Neural progenitor cell (in vitro differentiated cells): ENCODE results near the gene NEK4. TPM values are rescaled to one million over a fixed set of nuclear protein-coding genes. Genes with fewer than 3 reads are reported as not detected.
A peak's percentile ranks its signal among the peaks of the same experiment; 100 is the strongest.

Experiments
- DNase-seq: peaks from one replicate; pipeline ENCODE4 v3.0.0-alpha.2; 2016; ENCODE audit warnings: low spot score
- H2AFZ ChIP-seq: fragments of 200-600 bp; sonication (generic); replicated peaks from 2 replicates; pipeline ENCODE4 v1.6.1; 2016; ENCODE audit warnings: antibody characterized with exemption
- H3F3A ChIP-seq: fragments of 200-600 bp; sonication (generic); 2 replicates; pipeline ENCODE4 v1.6.1; 2016; ENCODE audit warnings: antibody characterized with exemption, low read depth
- H3K27ac ChIP-seq: fragments of 200-600 bp; sonication (generic); 2 replicates; pipeline ENCODE4 v1.5.1; 2016; ENCODE audit warnings: mild to moderate bottlenecking
- H3K27me3 ChIP-seq: fragments of 200-600 bp; sonication (generic); 2 replicates; pipeline ENCODE4 v1.6.1; 2016; ENCODE audit warnings: mild to moderate bottlenecking, moderate library complexity
- H3K36me3 ChIP-seq: fragments of 200-600 bp; sonication (generic); 2 replicates; pipeline ENCODE4 v1.5.1; 2016
- H3K4me1 ChIP-seq: fragments of 200-600 bp; sonication (generic); 2 replicates; pipeline ENCODE4 v1.6.1; 2016; ENCODE audit warnings: mixed run types
- H3K4me2 ChIP-seq: fragments of 200-600 bp; sonication (generic); 2 replicates; pipeline ENCODE4 v1.6.1; 2016
- H3K4me3 ChIP-seq: fragments of 200-600 bp; sonication (generic); 2 replicates; pipeline ENCODE4 v1.5.1; 2016
- H3K79me2 ChIP-seq: fragments of 200-600 bp; sonication (generic); 2 replicates; pipeline ENCODE4 v1.6.1; 2016; ENCODE audit warnings: low read depth
- H3K9ac ChIP-seq: fragments of 200-600 bp; sonication (generic); 2 replicates; pipeline ENCODE4 v1.6.1; 2016
- H3K9me3 ChIP-seq: fragments of 200-600 bp; sonication (generic); 2 replicates; pipeline ENCODE4 v1.5.1; 2016; ENCODE audit warnings: low read depth
- H4K20me1 ChIP-seq: fragments of 200-600 bp; sonication (generic); 2 replicates; pipeline ENCODE4 v1.6.1; 2016; ENCODE audit warnings: low read depth
- H3K27ac Mint-ChIP-seq: 3 replicates; pipeline ENCODE4 v1.8.0; 2021; ENCODE audit warnings: mixed read lengths
- H3K27me3 Mint-ChIP-seq: 2 replicates; pipeline ENCODE4 v1.8.0; 2022; ENCODE audit warnings: low read depth, mild to moderate bottlenecking, inconsistent platforms, moderate library complexity, mixed read lengths; ENCODE audit not compliant: insufficient read depth
- H3K36me3 Mint-ChIP-seq: 3 replicates; pipeline ENCODE4 v1.8.0; 2021; ENCODE audit warnings: mixed read lengths
- H3K4me1 Mint-ChIP-seq: 3 replicates; pipeline ENCODE4 v1.8.0; 2021; ENCODE audit warnings: mixed read lengths
- H3K4me3 Mint-ChIP-seq: 3 replicates; pipeline ENCODE4 v1.8.0; 2021; ENCODE audit warnings: mild to moderate bottlenecking, moderate library complexity, mixed read lengths
- H3K9me3 Mint-ChIP-seq: 3 replicates; pipeline ENCODE4 v1.8.0; 2020; ENCODE audit warnings: mixed read lengths
- CTCF ChIP-seq: fragments of 200-600 bp; sonication (generic); IDR thresholded peaks from 2 replicates; pipeline ENCODE4 v1.5.1; 2017; ENCODE audit warnings: antibody characterized with exemption, mild to moderate bottlenecking
- EZH2 ChIP-seq: fragments of 200-600 bp; sonication (generic); IDR thresholded peaks from 2 replicates; pipeline ENCODE4 v1.6.1; 2017; ENCODE audit warnings: antibody characterized with exemption, mild to moderate bottlenecking, moderate library complexity
- EZH2phosphoT487 ChIP-seq: fragments of 200-600 bp; sonication (generic); IDR thresholded peaks from 2 replicates; pipeline ENCODE4 v1.6.1; 2017; ENCODE audit warnings: antibody characterized with exemption
- small RNA-seq: library from RNA; depleted of rRNA; stranded (forward); fragments of <200 nt; gene quantifications from one replicate; pipeline ENCODE3, GENCODE V24; 2015
- total RNA-seq: library from RNA; depleted of rRNA; stranded (reverse); fragments of >200 nt; gene quantifications from 2 replicates; pipeline ENCODE4 v1.2.3, GENCODE V29; 2015; ENCODE audit warnings: low replicate concordance

The NEK4 gene
- total RNA-seq, 1 donor from 2014 or later = 41.8 TPM

GRCh38 chr3:52660046-52660445 lies 110.7 kb downstream of the NEK4 start:
- Histone ChIP-seq H3K27me3 (no peaks in the 10 kb centered on the region), H3K9ac (no peak overlapping the region), H3K4me3 (no peak overlapping the region), H3F3A (no peaks in the 10 kb centered on the region), H4K20me1 (no peaks in the 10 kb centered on the region), H3K4me1 (no peaks in the 10 kb centered on the region), H3K9me3 (no peaks in the 10 kb centered on the region), H2AFZ (no peak overlapping the region), H3K4me2 (no peak overlapping the region), H3K36me3 (peaks cover 10% of the 10 kb centered on the region), H3K27ac (no peak overlapping the region), H3K79me2 (no peaks in the 10 kb centered on the region)
- no peak for DNase-seq
- Mint-ChIP-seq H3K9me3 (no peaks in the 10 kb centered on the region), H3K27me3 (no peaks in the 10 kb centered on the region), H3K4me1 (no peaks in the 10 kb centered on the region), H3K4me3 (no peak overlapping the region), H3K27ac (no peak overlapping the region), H3K36me3 (peaks cover 30% of the 10 kb centered on the region)
- TF ChIP-seq CTCF (no peak), EZH2phosphoT487 (no peak), EZH2 (no peak)

Small RNAs within 50 kb of the gene (small RNA-seq; reads per million reads assigned to genes)
- gene AC006254.2 (not detected), gene RF00569 (5,376 reads per million, percentile 100 among the genes with 10 or more reads in this experiment), gene RF01183 (not detected), gene SNORD19 (not detected), gene SNORD19B (not detected), gene SNORD69 (3,039 reads per million, percentile 100 among the genes with 10 or more reads in this experiment)

Other genes starting within 250 kb of the NEK4 start
- gene NT5DC2, start 237.1 kb downstream of the NEK4 start, total RNA-seq = 210 and 364 TPM in 2 replicates
- gene UQCC5, start 234.3 kb downstream of the NEK4 start, total RNA-seq = 2.0 and 2.4 TPM in 2 replicates
- gene PBRM1, start 85.0 kb downstream of the NEK4 start, total RNA-seq = 88.6 and 116 TPM in 2 replicates
- gene GNL3, start 84.9 kb downstream of the NEK4 start, total RNA-seq = 113 and 169 TPM in 2 replicates
- gene GLT8D1, start 65.1 kb downstream of the NEK4 start, total RNA-seq = 76.3 and 88.0 TPM in 2 replicates
- 142 and 162 TPM in 2 replicates for gene SPCS1, start 64.8 kb downstream of the NEK4 start, total RNA-seq
- gene ITIH1, start 6.7 kb upstream of the NEK4 start, total RNA-seq = not detected in 2 replicates
- gene ITIH3, start 23.9 kb upstream of the NEK4 start, total RNA-seq = not detected in 2 replicates
- gene ITIH4, start 59.7 kb upstream of the NEK4 start, total RNA-seq = 1.1 and 2.4 TPM in 2 replicates
- gene MUSTN1, start 64.1 kb upstream of the NEK4 start, total RNA-seq = 2.0 and 10.8 TPM in 2 replicates
- 10.2 and 17.3 TPM in 2 replicates for gene STIMATE, start 126.6 kb upstream of the NEK4 start, total RNA-seq